ENCODE measurements around the gene RHOT1. TPM values are rescaled to one million over a fixed set of nuclear protein-coding genes. Genes with fewer than 3 reads are reported as not detected.

Gene RHOT1
- total RNA-seq, 1 experiment from 2014 or later, result 22.3 TPM

DNA sequence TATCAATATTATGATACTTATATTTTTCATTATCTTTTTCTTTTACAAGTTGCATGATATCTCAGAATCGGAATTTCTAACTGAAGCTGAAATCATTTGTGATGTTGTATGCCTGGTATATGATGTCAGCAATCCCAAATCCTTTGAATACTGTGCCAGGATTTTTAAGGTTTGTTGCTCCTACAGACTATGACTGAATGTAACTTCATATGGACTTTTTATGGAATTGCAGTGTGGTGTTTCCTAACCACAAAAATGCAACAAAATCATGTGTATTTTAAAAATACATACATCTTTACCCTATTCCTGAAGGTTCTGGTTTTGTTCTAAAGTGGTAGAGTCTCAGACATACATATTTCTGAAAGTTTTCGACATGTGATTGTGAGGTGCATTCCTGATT is 64.6 kb downstream of the RHOT1 start:
- no peaks in the 10 kb centered on the region for H3K27me3 ChIP-seq (ENCODE audit: low read length)
- no peak overlapping the region for H3K27ac ChIP-seq (ENCODE audit: low read length)
- TF ChIP-seq EZH2phosphoT487 (IDR thresholded peaks at IDR 0.05; ENCODE audit: borderline replicate concordance, low read length) (no peak), CTCF (conservative IDR thresholded peaks at IDR 0.05; ENCODE audit: low read depth, low read length) (no peak), EZH2 (IDR thresholded peaks at IDR 0.05; ENCODE audit: low read length, unreplicated experiment) (no peak)
- no peak overlapping the region for H3K9ac ChIP-seq (ENCODE audit: low read length)
- H3F3A ChIP-seq (ENCODE audit: low read length, unreplicated experiment), result no peaks in the 10 kb centered on the region
- H3K4me3 ChIP-seq (ENCODE audit: low read length), result no peak overlapping the region
- no TSS peak for BruUV-seq (replicated peaks)
- DNase-seq (no peak), ATAC-seq (no peak)
- ChIA-PET POLR2A (ENCODE audit: unreplicated experiment) (no interaction called here), CTCF (interaction anchor here (0.6 kb wide), 1 partner anchor 237 kb away, joined by 3 read pairs; no protein-coding TSS in a partner anchor)
- no peak overlapping the region for H3K4me2 ChIP-seq (ENCODE audit: low read length)
- peaks cover 5% of the 10 kb centered on the region; the same call in 1 of the 2 replicates for H3K4me1 ChIP-seq (ENCODE audit: insufficient read depth, low read length)
- intact Hi-C loops (cut with micrococcal nuclease), result no loop called here
- H3K9me2 ChIP-seq (replicated peaks; ENCODE audit: low read length), result no peaks in the 10 kb centered on the region
- H3K9me3 ChIP-seq (ENCODE audit: low read length), result no peaks in the 10 kb centered on the region
- no peaks in the 10 kb centered on the region for H4K20me1 ChIP-seq (ENCODE audit: low read length)
- H2AFZ ChIP-seq (ENCODE audit: low read length), result no peak overlapping the region
- peaks cover 12% of the 10 kb centered on the region for H3K36me3 ChIP-seq (ENCODE audit: low read depth, low read length)
- no peaks in the 10 kb centered on the region for H3K79me2 ChIP-seq (ENCODE audit: low read length)

DNA sequence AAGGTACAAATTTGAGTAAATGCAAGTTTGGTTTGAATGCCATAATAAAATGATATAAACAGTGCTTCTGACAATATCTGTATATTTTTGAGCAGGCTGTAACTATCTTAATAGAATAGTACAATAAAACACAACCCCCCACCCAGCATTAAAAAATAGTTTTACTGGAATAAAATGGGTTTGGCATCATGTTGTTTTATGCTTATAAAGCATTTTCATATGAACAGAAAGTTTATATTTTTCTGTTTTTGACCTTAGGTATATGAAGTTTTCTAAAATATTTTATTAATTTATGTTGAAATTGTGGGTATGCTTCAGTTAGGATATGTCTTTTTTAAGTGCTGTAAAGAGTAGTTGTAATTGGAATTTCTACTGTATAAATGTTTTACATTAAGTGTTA is 66.1 kb downstream of the RHOT1 start:
- CTCF ChIA-PET, result no interaction called here
- Histone ChIP-seq H3K4me1 (ENCODE audit: insufficient read depth, low read length) (peaks cover 5% of the 10 kb centered on the region; the same call in 1 of the 2 replicates), H3K27ac (ENCODE audit: low read length) (no peak overlapping the region), H3F3A (ENCODE audit: low read length, unreplicated experiment) (no peaks in the 10 kb centered on the region), H3K27me3 (ENCODE audit: low read length) (no peaks in the 10 kb centered on the region), H4K20me1 (ENCODE audit: low read length) (no peaks in the 10 kb centered on the region), H3K9me3 (ENCODE audit: low read length) (no peaks in the 10 kb centered on the region), H3K9ac (ENCODE audit: low read length) (no peak overlapping the region), H3K4me3 (ENCODE audit: low read length) (no peak overlapping the region), H2AFZ (ENCODE audit: low read length) (no peak overlapping the region), H3K4me2 (ENCODE audit: low read length) (no peak overlapping the region), H3K79me2 (ENCODE audit: low read length) (no peaks in the 10 kb centered on the region), H3K9me2 (replicated peaks; ENCODE audit: low read length) (no peaks in the 10 kb centered on the region), H3K36me3 (ENCODE audit: low read depth, low read length) (peaks cover 12% of the 10 kb centered on the region)
- ATAC-seq, result no peak
- DNase-seq, result no peak
- TF ChIP-seq CTCF (conservative IDR thresholded peaks at IDR 0.05; ENCODE audit: low read depth, low read length) (no peak), EZH2phosphoT487 (IDR thresholded peaks at IDR 0.05; ENCODE audit: borderline replicate concordance, low read length) (no peak), EZH2 (IDR thresholded peaks at IDR 0.05; ENCODE audit: low read length, unreplicated experiment) (no peak)
- POLR2A ChIA-PET (ENCODE audit: unreplicated experiment), result interaction anchor here (0.6 kb wide), 1 partner anchor 148 kb away, joined by 12 read pairs; no protein-coding TSS in a partner anchor
- intact Hi-C loops (cut with micrococcal nuclease), result no loop called here
- BruUV-seq (replicated peaks), result no TSS peak

- H3F3A ChIP-seq (ENCODE audit: low read length, unreplicated experiment), result no peaks in the 10 kb centered on the region
- POLR2A ChIA-PET (ENCODE audit: unreplicated experiment), result no interaction called here
- H4K20me1 ChIP-seq (ENCODE audit: low read length), result no peaks in the 10 kb centered on the region
- no peaks in the 10 kb centered on the region for H3K9me2 ChIP-seq (replicated peaks; ENCODE audit: low read length)
- H3K36me3 ChIP-seq (ENCODE audit: low read depth, low read length), result peaks cover 12% of the 10 kb centered on the region
- CTCF ChIA-PET, result no interaction called here
- no peaks in the 10 kb centered on the region for H3K9me3 ChIP-seq (ENCODE audit: low read length)
- H3K79me2 ChIP-seq (ENCODE audit: low read length), result no peaks in the 10 kb centered on the region
- peaks cover 5% of the 10 kb centered on the region; the same call in 1 of the 2 replicates for H3K4me1 ChIP-seq (ENCODE audit: insufficient read depth, low read length)
- ATAC-seq (no peak), DNase-seq (no peak)
- H3K27ac ChIP-seq (ENCODE audit: low read length), result no peak overlapping the region
- H3K4me2 ChIP-seq (ENCODE audit: low read length), result no peak overlapping the region
- H3K9ac ChIP-seq (ENCODE audit: low read length), result no peak overlapping the region
- no peak overlapping the region for H2AFZ ChIP-seq (ENCODE audit: low read length)
- no peak for TF ChIP-seq EZH2 (IDR thresholded peaks at IDR 0.05; ENCODE audit: low read length, unreplicated experiment)
- TF ChIP-seq CTCF (conservative IDR thresholded peaks at IDR 0.05; ENCODE audit: low read depth, low read length), result no peak
- TF ChIP-seq EZH2phosphoT487 (IDR thresholded peaks at IDR 0.05; ENCODE audit: borderline replicate concordance, low read length), result no peak
- no TSS peak for BruUV-seq (replicated peaks)
- intact Hi-C loops (cut with micrococcal nuclease), result no loop called here
- no peaks in the 10 kb centered on the region for H3K27me3 ChIP-seq (ENCODE audit: low read length)
- no peak overlapping the region for H3K4me3 ChIP-seq (ENCODE audit: low read length)
Observed at GRCh38 chr17:32209608-32210007, 67.3 kb downstream of the RHOT1 start.
